Cardiac fibroblast (primary cell): ENCODE results near the gene NR2C2.

Experiments used
- DNase-seq, 2 donors: peaks; one replicate each; pipeline versions ENCODE4 v3.0.0 to v3.0.0-alpha.2; 2010; ENCODE audit warnings: low read depth in 2 of 2
- H3K4me3 ChIP-seq, 2 donors: replicated peaks in 1 of 2; 1 replicate in 1 of 2; 2 replicates in 1 of 2; pipeline ENCODE4 v1.5.1; 2011; ENCODE audit warnings: low read depth in 2 of 2, low read length in 2 of 2, mild to moderate bottlenecking in 2 of 2, moderate library complexity in 1 of 2
- TF ChIP-seq, protein P1 (sequence below): IDR thresholded peaks from one replicate; pipeline ENCODE4 v1.5.1; 2011; ENCODE audit warnings: low read depth, mild to moderate bottlenecking, low read length, inconsistent platforms

Gene NR2C2

GRCh38 chr3:15015456-15015855, 68.1 kb downstream of the NR2C2 start:
- no peak overlapping the region for H3K4me3 ChIP-seq
- peak in 1 of 2 donors; percentile 48 for DNase-seq
- TF ChIP-seq, protein P1, sequence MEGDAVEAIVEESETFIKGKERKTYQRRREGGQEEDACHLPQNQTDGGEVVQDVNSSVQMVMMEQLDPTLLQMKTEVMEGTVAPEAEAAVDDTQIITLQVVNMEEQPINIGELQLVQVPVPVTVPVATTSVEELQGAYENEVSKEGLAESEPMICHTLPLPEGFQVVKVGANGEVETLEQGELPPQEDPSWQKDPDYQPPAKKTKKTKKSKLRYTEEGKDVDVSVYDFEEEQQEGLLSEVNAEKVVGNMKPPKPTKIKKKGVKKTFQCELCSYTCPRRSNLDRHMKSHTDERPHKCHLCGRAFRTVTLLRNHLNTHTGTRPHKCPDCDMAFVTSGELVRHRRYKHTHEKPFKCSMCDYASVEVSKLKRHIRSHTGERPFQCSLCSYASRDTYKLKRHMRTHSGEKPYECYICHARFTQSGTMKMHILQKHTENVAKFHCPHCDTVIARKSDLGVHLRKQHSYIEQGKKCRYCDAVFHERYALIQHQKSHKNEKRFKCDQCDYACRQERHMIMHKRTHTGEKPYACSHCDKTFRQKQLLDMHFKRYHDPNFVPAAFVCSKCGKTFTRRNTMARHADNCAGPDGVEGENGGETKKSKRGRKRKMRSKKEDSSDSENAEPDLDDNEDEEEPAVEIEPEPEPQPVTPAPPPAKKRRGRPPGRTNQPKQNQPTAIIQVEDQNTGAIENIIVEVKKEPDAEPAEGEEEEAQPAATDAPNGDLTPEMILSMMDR: no peak

GRCh38 chr3:15017191-15017590, 69.8 kb downstream of the NR2C2 start:
- DNase-seq: no peak
- H3K4me3 ChIP-seq: no peak overlapping the region
- TF ChIP-seq, protein P1: no peak

DNA sequence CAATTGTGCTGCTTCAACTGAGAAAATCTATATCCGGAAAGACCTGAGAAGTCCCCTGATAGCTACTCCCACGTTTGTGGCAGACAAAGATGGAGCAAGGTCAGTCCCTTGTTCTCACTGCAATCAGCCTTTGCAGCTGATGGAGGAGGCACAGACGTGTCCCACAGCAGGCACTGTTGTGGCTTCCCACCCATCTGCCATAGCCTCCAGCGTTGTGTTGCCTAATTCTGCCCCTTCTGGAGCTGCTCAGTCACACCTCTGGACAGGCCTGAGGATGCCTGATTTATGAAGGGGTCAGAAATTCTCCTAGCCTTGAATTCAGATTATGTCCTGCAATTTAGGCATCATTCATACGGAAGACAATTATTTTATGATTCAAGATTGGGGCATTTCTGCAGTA, 75.9 kb downstream of the NR2C2 start:
- no peak overlapping the region for H3K4me3 ChIP-seq
- no peak for DNase-seq
- TF ChIP-seq, protein P1: no peak

GRCh38 chr3:15023719-15024118, 76.3 kb downstream of the NR2C2 start:
- DNase-seq: no peak
- TF ChIP-seq, protein P1: no peak
- no peak overlapping the region for H3K4me3 ChIP-seq

DNA sequence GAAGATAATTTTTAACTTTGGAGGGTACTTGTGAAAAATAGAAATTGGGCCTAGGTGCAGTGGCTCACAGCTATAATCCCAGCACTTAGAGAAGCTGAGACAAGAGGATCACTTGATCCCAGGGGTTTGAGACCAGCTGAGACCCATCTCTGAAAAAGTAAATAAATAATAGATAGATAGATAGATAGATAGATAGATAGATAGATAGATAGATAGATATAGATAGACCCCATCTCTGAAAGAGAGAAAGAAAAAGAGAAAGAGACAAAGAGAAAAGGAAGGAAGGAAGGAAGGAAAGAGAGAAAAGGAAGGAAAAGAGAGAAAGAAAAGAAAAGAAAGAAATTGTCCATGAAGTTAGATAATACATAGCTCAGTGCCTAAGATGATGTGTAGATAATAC, 82.2 kb downstream of the NR2C2 start:
- DNase-seq: no peak
- TF ChIP-seq, protein P1: no peak

DNA sequence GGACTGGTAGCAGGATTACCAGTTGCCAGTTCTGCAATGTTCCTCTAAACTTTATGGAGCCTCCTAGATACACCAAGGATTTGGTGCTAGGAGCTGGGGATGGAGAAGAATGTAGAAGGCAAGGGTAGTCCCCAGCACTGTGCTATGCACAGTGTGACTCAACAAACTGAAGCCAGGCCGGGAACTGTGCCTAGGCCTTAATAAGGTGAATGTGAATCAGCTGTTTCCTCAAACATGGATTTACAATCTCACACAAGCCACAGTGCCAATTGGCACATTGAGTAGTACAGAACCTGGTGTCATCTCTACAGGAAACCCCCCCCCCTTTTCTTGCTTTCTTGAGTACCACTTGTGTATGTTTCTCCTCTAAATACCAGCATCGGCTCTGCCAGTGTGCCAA, 85.3 kb downstream of the NR2C2 start:
- TF ChIP-seq, protein P1: no peak

More for the DNA sequence above, 82.2 kb downstream of the NR2C2 start:
- H3K4me3 ChIP-seq: no peak overlapping the region

GRCh38 chr3:15033103-15033502, 85.7 kb downstream of the NR2C2 start:
- no peak for DNase-seq
- no peak overlapping the region for H3K4me3 ChIP-seq
- TF ChIP-seq, protein P1: no peak

More for the DNA sequence above, 85.3 kb downstream of the NR2C2 start:
- DNase-seq: no peak
- H3K4me3 ChIP-seq: no peak overlapping the region
